HG03558 (cell line): ENCODE data around the gene ENDOD1.
A peak's percentile ranks its signal among the peaks of the same experiment; 100 is the strongest.

Experiments used
- ATAC-seq: cut with Tn5 transposase; IDR thresholded peaks from one replicate; pipeline ENCODE4 v1.9.1; 2021; ENCODE audit warnings: moderate number of reproducible peaks; ENCODE audit not compliant: unreplicated experiment; ENCODE audit errors: extremely low read depth

Gene ENDOD1

GRCh38 chr11:95076416-95076815 lies 13.2 kb upstream of the ENDOD1 start:
- ATAC-seq, result no peak

DNA sequence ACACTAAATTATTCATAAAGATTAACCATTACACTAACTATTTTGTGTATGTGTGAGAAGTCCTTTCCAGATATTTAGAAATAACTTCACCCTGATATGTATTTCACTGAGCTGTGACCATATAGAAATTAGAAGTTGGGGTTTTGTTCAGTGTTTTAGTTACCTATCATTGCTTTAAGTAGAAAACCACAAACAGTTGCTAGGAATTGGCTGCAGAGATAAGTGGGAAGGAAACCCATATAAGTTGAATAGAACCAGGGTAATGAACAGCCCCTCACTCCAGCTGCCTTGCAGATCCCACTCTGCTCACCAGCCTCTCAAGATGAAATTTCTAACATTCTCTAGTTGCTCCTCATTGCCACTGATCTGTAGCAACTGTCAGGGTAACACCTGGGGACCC lies 12.7 kb upstream of the ENDOD1 start:
- no peak for ATAC-seq

GRCh38 chr11:95078526-95078925 lies 11.1 kb upstream of the ENDOD1 start:
- ATAC-seq, result no peak

DNA sequence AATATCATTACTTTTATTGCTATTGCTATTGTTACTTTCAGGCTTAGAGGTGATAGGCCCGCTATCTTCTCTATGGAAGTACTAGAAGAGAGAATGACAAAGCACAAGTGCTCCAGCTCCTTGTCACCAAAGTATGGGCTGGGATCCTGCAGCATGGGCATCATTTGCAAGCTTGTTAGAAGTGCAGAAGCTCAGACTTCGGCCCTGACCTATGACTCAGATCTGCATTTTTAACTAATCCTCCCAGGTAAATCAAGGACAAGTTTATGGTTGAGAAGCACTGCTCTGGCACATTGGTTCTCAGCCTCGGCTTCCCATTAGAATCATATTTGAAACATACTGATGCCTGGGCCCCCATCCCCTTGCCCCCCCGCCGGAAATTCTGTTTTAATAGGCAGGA lies 8.6 kb upstream of the ENDOD1 start:
- no peak for ATAC-seq

DNA sequence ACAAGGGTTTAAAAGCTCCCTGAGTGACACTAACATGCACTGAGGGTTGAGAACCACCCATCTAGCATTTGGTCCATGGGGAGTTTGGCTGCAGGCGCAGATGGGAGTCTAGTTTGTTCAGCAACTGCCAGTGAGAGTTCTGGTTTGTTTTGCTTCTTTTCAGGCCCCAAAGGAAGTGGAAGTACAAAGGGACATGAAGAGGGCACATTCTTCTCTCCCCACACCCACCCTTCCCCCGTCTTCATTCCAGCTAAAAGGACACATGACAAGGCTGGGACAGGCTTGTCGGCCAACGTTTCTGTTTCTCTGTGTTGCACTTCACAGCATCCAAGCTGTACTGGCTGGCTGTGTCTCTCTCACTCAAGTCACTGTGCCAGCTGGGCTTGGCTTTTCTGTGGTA lies 8.2 kb upstream of the ENDOD1 start:
- ATAC-seq, result no peak

- no peak for ATAC-seq
Measured at GRCh38 chr11:95082576-95083001, 7.1 kb upstream of the ENDOD1 start.

DNA sequence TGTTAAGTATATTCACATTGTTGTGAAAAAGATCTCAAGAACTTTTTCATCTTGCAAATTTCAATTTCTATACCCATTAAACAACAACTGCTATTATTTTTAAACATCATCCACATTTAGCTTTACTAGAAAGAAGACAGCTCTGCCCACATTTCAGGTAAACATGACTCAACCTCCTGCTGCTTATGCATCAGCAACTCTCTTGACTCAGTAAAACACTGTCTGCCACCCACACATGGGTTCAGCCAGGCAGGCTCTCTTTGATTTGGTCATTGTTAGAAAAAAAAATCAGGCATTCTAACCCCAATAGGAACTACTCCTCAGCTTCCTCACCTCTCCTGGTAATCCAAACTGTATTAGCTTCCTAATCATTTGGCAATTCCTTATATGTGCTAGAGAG lies 5.1 kb upstream of the ENDOD1 start:
- ATAC-seq, result peak; percentile 30

- ATAC-seq, result no peak
Measured at GRCh38 chr11:95085117-95085816, 4.4 kb upstream of the ENDOD1 start.

GRCh38 chr11:95086151-95086550 lies 3.5 kb upstream of the ENDOD1 start:
- ATAC-seq, result no peak

- no peak for ATAC-seq
Measured at GRCh38 chr11:95086836-95087570, 2.6 kb upstream of the ENDOD1 start.

- peak; percentile 15 for ATAC-seq
Measured at GRCh38 chr11:95088946-95089619, 563 bp upstream of the ENDOD1 start.

DNA sequence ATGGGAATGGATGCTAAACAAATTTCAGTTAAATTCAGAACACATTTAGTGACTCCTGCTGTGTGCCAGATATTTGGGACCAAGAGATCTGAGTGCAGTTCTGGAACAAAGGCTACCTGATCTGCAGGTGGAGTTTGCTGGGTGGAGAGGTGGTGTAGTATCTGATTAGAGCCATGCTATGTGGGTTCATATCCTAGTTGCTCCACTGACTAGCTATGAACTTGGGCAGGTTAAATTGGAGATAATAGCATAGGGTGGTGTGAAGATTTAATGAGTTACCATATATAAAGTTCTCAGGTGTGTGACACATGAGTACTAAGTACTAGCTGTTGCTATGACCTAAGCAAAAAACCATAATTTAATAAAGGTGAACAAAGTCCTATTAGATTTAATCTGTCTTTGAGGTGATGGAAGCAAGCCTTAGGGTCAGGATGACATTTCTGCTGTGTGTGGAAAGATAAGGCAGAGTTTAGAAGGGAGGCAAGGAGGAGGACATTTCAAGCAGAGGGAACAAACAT lies 2.1 kb downstream of the ENDOD1 start:
- ATAC-seq, result no peak

DNA sequence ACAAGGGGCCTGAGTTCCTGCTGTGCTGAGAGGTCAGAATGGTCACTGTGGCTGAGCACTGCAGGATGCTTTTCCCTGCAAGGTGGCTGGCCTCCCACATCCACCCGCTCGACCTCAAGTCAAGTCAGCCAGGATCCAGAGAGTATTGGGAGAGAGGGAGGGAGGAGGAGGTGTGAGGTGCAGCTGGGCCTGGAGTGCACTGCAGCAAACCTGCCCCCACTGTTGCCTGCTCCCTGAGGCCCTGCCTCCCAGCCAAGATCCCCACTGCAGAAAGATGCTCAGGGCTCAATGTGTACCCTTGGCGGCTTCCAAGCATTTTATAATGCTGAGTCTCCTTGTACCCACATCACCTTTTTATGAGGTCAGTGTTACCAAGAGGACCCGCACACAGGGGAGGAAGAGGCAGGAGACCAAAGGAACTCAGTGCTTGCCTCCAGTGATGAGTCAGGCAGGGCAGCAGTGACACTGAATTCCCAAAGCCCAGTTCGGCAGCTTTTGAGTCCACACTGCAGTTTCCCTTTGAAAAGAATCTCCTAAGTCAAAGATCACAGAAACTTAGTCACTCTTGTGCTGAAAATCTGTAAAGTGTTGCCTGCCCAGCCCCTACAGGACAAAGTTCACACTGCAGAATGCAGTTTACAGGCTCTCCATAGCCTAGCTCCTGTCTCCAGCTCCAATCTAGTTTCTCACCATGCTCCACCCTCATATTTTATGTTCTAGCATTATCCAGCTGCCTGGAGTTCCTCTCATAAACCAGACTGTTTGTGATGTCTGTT lies 3.1 kb downstream of the ENDOD1 start:
- no peak for ATAC-seq

DNA sequence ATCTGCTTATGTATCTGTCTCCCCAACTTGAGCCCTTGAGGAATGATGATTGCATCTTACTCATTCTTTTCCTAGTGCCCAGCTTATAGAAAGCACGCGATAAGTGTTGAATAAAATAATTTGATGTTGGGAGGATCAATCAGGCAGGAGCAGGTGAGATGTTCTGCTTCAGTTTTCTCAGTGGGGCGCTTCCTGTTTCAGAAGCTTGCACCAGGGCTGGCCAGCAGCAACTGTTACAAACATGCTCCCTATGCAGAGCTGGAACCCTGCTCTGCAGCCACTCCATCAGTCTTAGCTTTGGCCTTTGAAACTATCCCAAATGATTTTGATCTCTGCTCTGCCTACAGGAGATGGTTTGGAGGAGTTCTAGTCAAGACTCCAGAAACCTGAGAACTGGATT lies 3.9 kb downstream of the ENDOD1 start:
- no peak for ATAC-seq

- ATAC-seq, result peak; percentile 86
Measured at GRCh38 chr11:95095858-95096587, 6.4 kb downstream of the ENDOD1 start.

GRCh38 chr11:95097209-95097608 lies 7.6 kb downstream of the ENDOD1 start:
- ATAC-seq, result no peak

- ATAC-seq, result no peak
Measured at GRCh38 chr11:95098826-95099225, 9.2 kb downstream of the ENDOD1 start.

DNA sequence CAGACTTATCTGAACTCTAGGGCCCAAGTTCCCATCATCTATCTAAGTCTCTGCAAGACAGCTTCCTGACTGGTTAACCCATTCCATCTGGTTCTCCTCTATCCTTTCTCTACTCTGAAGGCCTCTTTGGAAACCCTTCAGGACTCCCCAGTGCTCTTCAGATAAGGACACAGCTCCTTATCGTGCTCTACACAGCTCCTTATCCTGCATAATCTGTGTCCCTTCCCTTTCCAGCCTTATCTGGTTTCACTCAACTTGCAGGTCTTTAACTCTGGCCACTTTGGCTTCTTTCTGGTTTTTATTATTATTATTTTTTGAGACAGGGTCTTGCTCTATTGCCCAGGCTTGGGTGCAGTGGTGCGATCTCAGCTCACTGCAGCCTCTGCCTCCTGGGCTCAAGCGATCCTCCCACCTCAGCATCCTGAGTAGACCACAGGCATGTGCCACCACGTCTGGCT lies 10.6 kb downstream of the ENDOD1 start:
- no peak for ATAC-seq

- no peak for ATAC-seq
Measured at GRCh38 chr11:95100856-95101507, 11.3 kb downstream of the ENDOD1 start.
